GM18951 (cell line): ENCODE data around the gene ARMC6.

ENCODE experiments used
- POLR2A ChIP-seq: IDR thresholded peaks from 4 replicates; pipeline ENCODE4 v1.6.1; 2011; ENCODE audit warnings: mild to moderate bottlenecking; ENCODE audit not compliant: insufficient read length, insufficient read depth; ENCODE audit errors: extremely low read depth
- in situ Hi-C: fragments of 300-500 bp; cut with MboI; formaldehyde crosslinking; loops from one replicate; pipeline ENCODE4 v1.12.0; 2022; ENCODE audit warnings: low sequenced_read_pairs, mixed read lengths, inconsistent platforms; ENCODE audit not compliant: unreplicated experiment

ARMC6 gene

DNA sequence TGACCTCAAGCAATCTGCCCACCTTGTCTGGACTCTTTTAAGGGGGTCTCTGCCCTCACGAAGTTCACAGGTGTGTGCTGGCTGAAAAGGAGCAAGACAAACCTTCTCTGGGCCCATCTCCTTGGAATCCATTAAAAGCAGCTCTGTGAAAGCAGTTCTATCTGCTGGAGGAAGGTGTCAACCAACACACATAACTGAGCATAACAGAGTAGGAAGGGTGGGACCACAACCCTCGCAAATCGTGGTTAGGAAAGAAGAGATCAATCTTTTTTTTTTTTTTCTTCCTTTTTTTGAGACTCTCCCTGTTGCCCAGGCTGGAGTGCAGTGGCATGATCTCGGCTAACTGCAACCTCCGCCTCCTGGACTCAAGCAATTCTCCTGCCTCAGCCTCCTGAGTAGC, 1.5 kb upstream of the ARMC6 start:
- no peak for TF ChIP-seq POLR2A
- in situ Hi-C loops: no loop called here

DNA sequence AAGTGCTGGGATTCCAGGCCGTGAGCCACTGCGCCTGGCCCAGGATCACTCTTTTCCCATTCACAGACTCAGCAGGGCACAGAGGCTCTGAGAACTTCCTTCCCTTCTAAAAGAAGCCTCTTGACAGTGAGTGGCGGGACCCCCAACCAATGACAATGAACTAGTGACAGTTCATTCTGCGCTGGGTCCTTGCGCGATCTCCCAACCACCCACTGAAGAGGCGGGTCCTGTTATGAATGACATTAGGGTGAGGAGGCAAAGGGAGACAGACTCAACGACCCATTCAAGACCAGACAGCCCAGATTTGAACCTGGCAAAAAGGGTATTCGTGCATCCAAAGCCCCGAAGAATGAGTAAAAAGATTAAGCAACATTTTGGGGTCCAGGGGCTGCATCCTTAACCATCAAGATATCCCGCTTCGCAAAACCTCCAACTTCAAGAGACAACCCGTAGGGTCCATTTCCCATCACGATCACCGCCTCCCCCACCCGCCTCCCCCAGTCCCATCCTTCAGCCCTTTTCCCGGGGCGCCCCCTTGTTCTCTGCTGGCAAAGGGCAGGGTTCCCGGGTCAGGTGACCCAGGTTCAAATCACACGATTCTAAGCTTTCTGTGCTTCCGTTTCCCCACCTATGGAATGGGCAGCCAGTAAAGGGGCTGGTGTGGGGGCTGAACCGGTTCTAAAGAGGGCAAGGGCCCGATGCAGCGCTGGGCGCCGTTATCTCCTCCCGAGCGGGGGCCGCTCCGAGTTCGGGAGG, 805 bp upstream of the ARMC6 start:
- in situ Hi-C loops: no loop called here

DNA sequence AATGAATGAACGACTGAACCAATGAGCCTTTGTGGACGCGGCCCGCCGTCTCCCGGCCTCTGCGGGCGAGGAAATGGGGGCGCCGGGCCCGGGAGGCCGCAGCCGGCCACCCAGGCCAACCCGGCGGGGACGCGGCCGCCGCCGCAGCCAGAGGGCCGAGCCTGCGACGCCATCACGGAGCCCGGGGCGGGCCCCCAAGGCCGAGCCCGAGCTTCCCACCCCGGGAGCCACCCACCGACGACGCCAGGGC, 302 bp upstream of the ARMC6 start:
- no peak for TF ChIP-seq POLR2A
- in situ Hi-C loops: no loop called here

More for the DNA sequence above, 805 bp upstream of the ARMC6 start:
- TF ChIP-seq POLR2A: no peak

DNA sequence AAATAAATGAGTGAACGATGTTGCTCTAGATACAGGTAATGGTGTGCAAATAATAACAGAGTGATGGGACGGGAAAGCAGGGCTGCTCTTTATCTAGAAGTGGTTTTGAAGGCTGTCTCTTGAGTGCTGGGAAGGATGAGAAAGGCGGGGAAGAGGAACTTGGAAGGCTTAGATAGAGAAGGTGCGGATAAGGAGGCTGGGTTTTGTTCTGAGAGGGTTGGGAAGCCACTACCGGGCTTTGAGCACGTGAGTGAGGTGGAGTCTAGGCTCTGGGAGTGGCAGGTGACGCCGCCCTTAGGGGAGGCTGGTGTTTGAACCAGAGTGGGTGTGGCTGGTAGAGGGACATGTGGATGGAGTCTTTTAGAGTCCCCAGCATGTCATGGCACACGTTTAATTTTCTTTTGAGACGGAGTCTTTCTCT, 811 bp downstream of the ARMC6 start:
- no peak for TF ChIP-seq POLR2A
- in situ Hi-C loops: no loop called here

DNA sequence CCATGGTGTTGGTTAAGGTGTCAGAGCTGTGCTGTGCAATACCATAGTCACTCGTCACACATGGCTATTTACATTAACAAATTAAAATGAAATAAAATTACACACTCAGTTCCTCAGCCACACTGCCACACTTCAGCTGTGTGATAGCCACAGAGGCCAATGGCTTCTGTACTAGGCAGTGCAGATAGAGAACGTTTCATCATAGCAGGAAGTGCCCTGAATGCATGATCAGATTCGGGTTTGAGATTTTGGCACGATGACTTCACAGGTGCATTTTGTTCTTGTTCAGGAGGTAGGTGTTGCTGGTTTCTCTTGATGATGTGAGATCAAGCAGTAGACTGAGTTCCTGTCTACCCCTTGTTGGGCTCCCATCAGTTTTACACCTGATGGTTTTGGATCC, 6.5 kb downstream of the ARMC6 start:
- in situ Hi-C loops: no loop called here
- no peak for TF ChIP-seq POLR2A

DNA sequence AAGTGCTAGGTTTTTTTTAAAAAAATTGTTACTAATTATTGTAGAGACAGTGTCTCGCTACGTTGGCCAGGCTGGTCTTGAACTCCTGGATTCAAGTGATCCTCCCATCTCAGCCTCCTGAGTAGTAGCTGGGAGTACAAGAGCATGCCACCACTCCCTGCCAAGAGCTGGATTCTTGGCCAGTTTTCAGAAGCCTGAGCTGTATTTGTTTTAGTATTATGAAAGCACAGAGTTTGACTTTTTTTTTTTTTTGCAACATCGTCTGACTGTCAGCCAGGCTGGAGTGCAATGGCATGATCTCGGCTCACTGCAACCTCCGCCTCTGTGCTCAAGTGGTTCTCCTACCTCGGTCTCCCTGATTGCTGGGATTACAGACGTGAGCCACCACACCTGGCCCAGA, 7.0 kb downstream of the ARMC6 start:
- TF ChIP-seq POLR2A: no peak
- in situ Hi-C loops: no loop called here

DNA sequence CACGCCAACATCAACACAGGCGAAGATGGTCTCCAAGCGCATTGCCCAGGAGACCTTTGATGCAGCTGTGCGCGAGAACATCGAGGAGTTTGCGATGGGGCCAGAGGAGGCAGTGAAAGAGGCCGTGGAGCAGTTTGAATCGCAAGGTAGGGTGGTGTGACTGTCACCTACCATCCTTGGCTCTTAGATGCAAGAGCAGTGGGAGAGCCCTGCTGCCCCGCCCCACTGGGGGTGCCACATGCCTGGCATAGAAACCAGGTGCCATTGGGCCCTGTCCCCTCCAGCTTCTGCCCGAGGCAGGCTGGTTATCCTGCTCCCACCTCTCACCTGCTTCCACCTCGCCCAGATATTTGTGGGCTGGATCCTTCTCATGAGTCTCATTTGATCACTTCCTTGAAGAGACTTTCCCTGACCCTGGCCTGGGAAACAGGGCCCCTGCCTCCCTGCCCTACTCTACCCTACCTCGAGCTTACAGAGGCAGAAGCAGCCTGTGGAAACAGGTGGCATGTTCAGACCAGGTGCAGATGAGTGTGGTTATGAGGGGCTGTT, 9.4 kb downstream of the ARMC6 start:
- no peak for TF ChIP-seq POLR2A
- in situ Hi-C loops: no loop called here

DNA sequence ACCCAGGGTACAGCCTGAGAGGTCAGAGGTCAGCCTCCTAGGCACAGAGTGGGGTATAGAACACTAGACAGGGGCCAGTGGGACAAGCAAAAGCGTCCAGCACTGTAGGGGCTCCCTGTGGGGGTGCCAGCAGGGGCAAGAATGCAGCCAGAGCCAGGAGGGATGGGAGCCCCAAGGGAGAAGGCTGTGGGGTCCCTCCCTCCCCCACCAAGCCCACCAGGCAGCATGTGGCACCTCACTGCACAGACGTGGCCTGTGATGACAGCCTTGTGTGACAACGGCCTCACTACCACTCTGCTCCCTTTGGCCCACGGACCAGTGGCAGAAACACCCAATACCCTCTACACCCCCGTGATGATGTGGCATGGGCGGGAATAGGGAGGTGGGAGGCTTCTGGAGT, 10.1 kb downstream of the ARMC6 start:
- in situ Hi-C loops: no loop called here
- TF ChIP-seq POLR2A: no peak

DNA sequence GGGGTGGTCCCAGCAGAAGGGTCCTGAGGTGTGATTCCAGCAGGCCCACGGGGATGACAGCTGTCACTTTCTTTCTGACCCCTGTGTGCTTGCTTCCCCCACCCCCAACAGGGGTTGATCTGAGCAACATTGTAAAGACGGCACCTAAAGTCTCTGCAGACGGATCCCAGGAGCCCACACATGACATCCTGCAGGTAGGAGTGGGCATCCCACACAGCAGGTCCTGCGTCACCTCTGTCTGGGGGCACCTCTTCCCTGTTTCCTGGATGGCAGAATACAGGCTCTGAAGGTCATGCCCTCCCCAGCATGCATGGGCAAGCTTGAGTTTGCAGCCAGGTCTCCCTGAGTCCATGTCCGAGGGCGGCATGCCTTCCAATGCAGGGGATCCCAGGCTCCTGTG, 10.5 kb downstream of the ARMC6 start:
- in situ Hi-C loops: no loop called here
- TF ChIP-seq POLR2A: no peak

DNA sequence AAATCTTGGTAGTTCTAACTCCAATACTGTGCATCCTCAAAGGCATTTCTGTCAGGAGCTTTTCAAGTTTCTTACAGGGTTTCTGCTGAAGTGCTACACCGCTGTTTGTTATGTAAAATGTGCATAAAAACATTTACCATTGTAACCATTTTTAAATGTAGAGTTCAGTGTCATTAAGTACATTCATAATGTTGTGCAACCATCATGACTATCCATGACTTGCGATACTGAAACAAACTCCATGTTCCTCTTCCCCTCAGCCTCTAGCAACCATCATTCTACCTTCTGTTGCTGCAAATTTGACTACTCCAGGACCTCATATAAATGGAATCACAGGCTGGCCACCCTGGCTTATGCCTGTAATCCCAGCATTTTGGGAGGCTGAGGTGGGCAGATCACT, 16.0 kb downstream of the ARMC6 start:
- no peak for TF ChIP-seq POLR2A
- in situ Hi-C loops: no loop called here

DNA sequence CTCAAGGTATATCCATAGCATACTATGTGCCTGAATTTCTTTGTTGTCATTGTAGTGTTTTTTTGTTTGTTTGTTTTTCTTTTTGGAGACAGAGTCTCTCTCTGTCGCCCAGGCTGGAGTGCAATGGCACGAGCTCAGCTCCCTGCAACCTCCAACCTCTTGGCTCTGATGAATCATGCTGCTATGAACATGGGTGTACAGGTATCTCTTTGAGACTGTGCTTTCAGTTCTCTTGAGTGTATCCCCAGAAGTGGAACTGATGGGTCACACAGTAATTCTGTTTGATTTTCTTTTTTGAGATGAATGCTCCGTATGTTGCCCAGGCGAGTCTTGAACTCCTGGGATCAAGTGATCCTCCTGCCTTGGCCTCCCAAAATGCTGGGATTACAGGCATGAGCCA, 16.7 kb downstream of the ARMC6 start:
- in situ Hi-C loops: no loop called here

DNA sequence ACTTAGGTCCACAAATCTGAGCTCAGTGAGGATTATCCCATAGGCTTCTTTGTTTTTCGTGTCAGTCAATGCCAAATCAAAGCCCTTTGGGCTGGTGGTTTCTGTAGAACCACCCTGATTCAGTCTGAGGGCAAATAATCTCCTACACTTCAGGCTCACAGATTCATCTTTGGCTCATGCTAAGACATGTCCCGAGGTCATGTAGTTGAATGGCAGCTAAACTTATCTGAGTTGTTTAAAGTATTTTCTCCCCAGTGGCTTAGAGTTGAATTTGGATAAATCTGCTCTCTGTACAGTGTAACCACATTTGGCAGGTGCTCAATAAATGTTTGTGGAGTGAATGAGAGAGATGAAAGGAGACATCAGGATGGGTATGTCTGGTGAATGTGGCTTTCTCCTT, 17.3 kb downstream of the ARMC6 start:
- in situ Hi-C loops: no loop called here

More for the DNA sequence above, 16.7 kb downstream of the ARMC6 start:
- no peak for TF ChIP-seq POLR2A

DNA sequence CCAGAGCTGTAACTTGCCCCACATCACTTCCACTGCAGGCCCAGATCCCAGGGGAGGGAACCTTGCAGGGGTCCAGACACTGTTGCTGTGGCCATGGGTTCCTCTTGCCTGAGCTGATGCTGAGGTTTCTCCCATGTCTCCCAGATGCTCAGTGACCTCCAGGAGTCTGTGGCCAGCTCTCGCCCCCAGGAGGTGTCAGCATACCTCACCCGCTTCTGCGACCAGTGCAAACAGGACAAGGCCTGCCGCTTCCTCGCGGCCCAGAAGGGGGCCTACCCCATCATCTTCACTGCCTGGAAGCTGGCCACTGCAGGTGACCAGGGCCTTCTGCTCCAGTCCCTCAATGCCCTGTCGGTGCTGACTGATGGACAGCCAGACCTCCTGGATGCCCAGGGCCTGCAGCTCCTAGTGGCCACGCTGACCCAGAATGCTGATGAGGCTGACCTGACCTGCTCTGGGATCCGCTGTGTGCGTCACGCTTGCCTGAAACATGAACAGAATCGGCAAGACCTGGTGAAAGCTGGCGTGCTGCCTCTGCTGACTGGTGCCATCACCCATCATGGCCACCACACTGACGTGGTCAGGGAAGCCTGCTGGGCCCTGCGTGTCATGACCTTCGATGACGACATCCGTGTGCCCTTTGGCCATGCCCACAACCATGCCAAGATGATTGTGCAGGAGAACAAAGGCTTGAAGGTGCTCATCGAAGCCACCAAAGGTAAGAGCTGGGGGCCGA, 18.2 kb downstream of the ARMC6 start:
- in situ Hi-C loops: no loop called here
- no peak for TF ChIP-seq POLR2A

More for the DNA sequence above, 17.3 kb downstream of the ARMC6 start:
- no peak for TF ChIP-seq POLR2A

DNA sequence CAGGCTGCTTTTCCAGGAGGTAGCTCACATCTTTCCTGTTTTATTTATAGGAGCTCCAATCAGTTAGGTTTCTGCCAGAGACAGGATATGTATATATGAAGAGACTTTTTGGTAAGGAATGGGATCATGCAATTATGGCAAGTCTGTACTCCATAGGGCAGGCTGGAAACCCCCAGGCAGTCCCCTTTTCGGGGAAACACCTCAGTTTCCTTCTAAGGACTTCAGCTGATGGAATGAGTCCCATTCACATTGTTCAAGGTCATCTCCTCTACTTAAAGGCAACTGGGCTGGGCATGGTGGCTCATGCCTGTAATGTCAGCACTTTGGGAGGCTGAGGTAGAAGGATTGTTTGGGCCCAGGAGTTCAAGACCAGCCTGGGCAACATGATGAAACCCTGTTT, 19.5 kb downstream of the ARMC6 start:
- in situ Hi-C loops: no loop called here
- no peak for TF ChIP-seq POLR2A

DNA sequence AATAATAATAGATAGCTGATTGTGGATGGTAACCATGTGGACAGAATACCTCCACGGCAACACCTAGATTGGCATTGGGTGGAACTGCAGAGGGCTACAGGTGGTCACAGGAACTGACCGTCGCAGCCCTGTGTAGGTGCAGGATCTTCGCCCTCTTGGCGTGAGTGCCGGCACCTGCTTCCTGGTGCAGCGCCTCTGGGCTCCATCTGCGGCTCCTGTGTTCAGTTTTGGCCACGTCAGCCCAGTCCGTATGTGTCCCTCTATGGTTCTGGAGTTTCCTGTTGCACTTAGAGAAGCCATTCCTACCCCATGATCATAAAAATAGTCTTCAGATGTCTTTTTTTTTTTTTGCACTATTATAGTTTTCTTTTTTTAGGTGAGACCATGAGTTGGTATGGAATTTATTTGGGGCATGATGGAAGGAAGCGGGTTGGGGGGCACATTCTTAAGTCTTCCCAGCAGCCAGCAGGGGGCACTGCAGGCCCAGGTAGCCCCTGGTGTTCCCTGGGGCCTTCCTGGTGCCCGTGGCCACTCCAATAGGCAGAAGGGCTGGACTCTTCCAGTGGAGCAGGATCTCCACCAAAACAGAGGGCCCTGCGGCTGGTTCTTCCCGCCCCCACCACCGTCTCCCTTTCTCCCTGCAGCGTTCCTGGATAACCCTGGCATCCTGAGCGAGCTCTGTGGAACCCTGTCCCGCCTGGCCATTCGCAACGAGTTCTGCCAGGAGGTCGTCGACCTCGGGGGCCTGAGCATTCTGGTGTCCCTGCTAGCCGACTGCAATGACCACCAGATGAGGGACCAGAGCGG, 20.3 kb downstream of the ARMC6 start:
- in situ Hi-C loops: no loop called here
- no peak for TF ChIP-seq POLR2A
